Heart left ventricle (tissue), 16 donors: ENCODE results near the gene MICAL3. TPM values are rescaled to one million over a fixed set of nuclear protein-coding genes. Genes with fewer than 3 reads are reported as not detected.

Experiments used
- ATAC-seq, 4 donors: fragments of 200-7000 bp; cut with Tn5 transposase; one replicate each; pipeline ENCODE4 v1.9.1; 2020 to 2022; ENCODE audit warnings: moderate library complexity in 4 of 4, mild to moderate bottlenecking in 3 of 4, moderate number of reproducible peaks in 1 of 4
- DNase-seq, 5 donors: peaks; one replicate each; pipeline ENCODE4 v3.0.0-alpha.2; 2020
- H3K27ac ChIP-seq, 12 donors: fragments of 200-600 bp; sonication (generic) in 4 of 12; one replicate each; pipeline versions ENCODE4 v1.5.0 to v1.8.0; 2016 to 2022; ENCODE audit warnings: mild to moderate bottlenecking in 2 of 12
- H3K27me3 ChIP-seq, 9 donors: fragments of 200-600 bp; sonication (generic) in 2 of 9; one replicate each; pipeline versions ENCODE4 v1.5.1 to v1.8.0; 2016 to 2022; ENCODE audit warnings: mild to moderate bottlenecking in 3 of 9
- H3K36me3 ChIP-seq, 9 donors: fragments of 200-600 bp; sonication (generic) in 2 of 9; one replicate each; pipeline versions ENCODE4 v1.5.0 to v1.8.0; 2018 to 2022; ENCODE audit warnings: mild to moderate bottlenecking in 2 of 9
- H3K4me1 ChIP-seq, 12 donors: fragments of 200-600 bp; sonication (generic) in 4 of 12; one replicate each; pipeline versions ENCODE4 v1.5.0 to v1.8.0; 2016 to 2022; ENCODE audit warnings: mild to moderate bottlenecking in 3 of 12
- H3K4me3 ChIP-seq, 12 donors: fragments of 200-600 bp; sonication (generic) in 4 of 12; one replicate each; pipeline versions ENCODE4 v1.5.0 to v1.8.0; 2017 to 2022; ENCODE audit warnings: mild to moderate bottlenecking in 9 of 12, moderate library complexity in 4 of 12
- H3K9me3 ChIP-seq, 12 donors: fragments of 200-600 bp; sonication (generic) in 4 of 12; one replicate each; pipeline versions ENCODE4 v1.5.0 to v1.8.0; 2016 to 2022; ENCODE audit warnings: mild to moderate bottlenecking in 1 of 12
- POLR2A ChIP-seq, 2 donors: fragments of 450-650 bp; IDR thresholded peaks; one replicate each; pipeline ENCODE4 v1.6.1; 2017; ENCODE audit warnings: antibody characterized with exemption in 2 of 2, mild to moderate bottlenecking in 2 of 2, moderate library complexity in 2 of 2
- WGBS, 4 donors: extraction: QIAGEN DNeasy Blood & Tissue Kit in 2 of 4; methylation state at CpG; one replicate each; pipeline versions ENCODE4 v1.1.5 to v1.1.7; 2013 to 2018; 5-methylcytosine and 5-hydroxymethylcytosine counted together
- intact Hi-C, 10 donors: fragments of 100-400 bp; cut with DNase I; formaldehyde crosslinking; loops; one replicate each; pipeline versions ENCODE4 v1.11.1 to v1.14.2; 2022
- polyA plus RNA-seq, 2 donors: library from polyadenylated mRNA; stranded (reverse); fragments of 200-250 nt; gene quantifications; one replicate each; pipeline ENCODE4 v1.2.3, GENCODE V29; 2013
- total RNA-seq, 9 donors: library from RNA; depleted of rRNA in 2 of 9; stranded (reverse); fragments of >200 nt in 2 of 9; fragmentation: NEBNext Ultra II Directional in 3 of 9; extraction: Animal tissue kit (Norgen Biotek cat#: 25700) in 3 of 9; gene quantifications; one replicate each; pipeline versions ENCODE4 v1.1.0 to v1.2.4, GENCODE V29; 2016 to 2023
- TF ChIP-seq, protein P1 (sequence below), 12 donors: fragments of 200-600 bp; sonication (generic) in 4 of 12; IDR thresholded peaks; one replicate each; pipeline versions ENCODE4 v1.5.0 to v1.8.0; 2018 to 2022; ENCODE audit warnings: antibody characterized with exemption in 12 of 12, mild to moderate bottlenecking in 5 of 12
- donor health status: ischemic (EF 13 %, LVEDD 7.1; RV severe dilation, severe dysfunction).
- donor health status: healthy with polysubstance abuse.
- donor health status: DM: no; HTN: yes; CAD: no.
- donor health status: DM: no; HTN: no; CAD: no.
- donor health status: ischemic (EF 25% LVEDD 6.9; RV normal size, moderate dysfunction).
- donor health status: ischemic (EF 25% LVEDD 5.7; RV mildly dilated, moderate dysfunction).
- donor health status: healthy.
- donor health status: DM: yes; HTN: yes; CAD: no.
- donor health status: ischemic (EF 35%, LVEDD 5.7; RV mildly dilated, moderate dysfunction).
- donor health status: nonischemic (EF 11% LVEDD 7.7; RV severe dilation, severe dysfunction).
- donor health status: DM: yes; HTN: yes; CAD: no.
- donor health status: PGD.
- donor health status: ischemic (EF 29% LVEDD 5.4; RV normal size, mild dysfunction).
- donor health status: nonischemic (EF 23%, LVEDD 6.1; RV moderate dilation, normal function).

The MICAL3 gene
- total and polyA plus RNA-seq, 11 donors, result 41.3 to 125 (median 83.3) TPM

DNA sequence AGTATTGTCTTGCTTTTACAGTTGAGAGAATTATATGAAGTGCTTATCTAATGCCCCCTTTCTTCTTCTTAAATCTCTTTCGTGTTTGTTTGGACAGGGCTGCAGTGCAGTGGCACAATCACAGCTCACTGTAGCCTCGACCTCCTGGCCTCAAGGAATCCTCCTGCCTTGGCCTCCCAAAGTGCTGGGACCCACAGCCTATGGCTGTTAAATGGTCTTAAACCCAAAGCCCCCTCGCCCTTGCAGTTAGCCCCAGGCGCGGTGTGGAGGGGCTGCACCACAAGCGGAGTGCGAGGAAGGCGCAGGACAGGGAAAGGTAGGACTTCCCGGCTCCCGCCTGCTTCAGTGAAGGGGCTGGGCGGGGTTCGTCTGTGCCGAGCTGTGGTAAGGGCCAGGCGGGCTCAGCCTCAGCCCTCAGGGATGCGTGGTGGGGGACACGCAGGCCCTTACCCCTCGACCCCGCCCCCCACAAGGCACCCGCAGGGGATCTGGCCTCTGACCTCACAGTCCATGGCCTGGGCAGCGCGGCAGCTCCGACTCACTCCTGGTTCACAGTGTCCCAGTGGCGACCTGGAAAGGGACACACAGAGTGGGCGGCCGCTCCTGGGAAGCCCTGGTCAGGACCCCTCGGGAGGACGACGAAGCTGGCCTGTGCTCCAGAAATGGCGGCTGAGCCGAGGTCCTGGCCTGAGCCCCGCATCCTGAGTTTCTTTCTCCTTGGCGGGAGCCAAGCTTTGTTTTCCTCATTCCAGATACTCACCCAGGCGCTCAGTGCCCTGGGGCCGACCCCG is 274.6 kb downstream of the MICAL3 start:
- 90 to 93% (median 92%) methylated on average over 31 to 35 of the region's 35 CpGs for WGBS, 4 donors
- ATAC-seq (no peak), DNase-seq (peak in 1 of 5 donors; percentile 27)
- intact Hi-C loops, result loop anchor here in 5 of 10 donors (10.0 kb wide), 4 partner anchors 45 to 325 kb away; partner anchors contain the start of gene PEX26 (in 3 of the 5)
- Histone ChIP-seq H3K4me1 (peaks cover 0 to 5% (median 0%) of the 10 kb centered on the region in 12 donors), H3K9me3 (no peaks in the 10 kb centered on the region), H3K4me3 (no peak overlapping the region), H3K27ac (no peak overlapping the region), H3K36me3 (no peaks in the 10 kb centered on the region), H3K27me3 (no peaks in the 10 kb centered on the region)
- no peak for TF ChIP-seq POLR2A (IDR thresholded peaks at IDR 0.05)
- TF ChIP-seq, protein P1, sequence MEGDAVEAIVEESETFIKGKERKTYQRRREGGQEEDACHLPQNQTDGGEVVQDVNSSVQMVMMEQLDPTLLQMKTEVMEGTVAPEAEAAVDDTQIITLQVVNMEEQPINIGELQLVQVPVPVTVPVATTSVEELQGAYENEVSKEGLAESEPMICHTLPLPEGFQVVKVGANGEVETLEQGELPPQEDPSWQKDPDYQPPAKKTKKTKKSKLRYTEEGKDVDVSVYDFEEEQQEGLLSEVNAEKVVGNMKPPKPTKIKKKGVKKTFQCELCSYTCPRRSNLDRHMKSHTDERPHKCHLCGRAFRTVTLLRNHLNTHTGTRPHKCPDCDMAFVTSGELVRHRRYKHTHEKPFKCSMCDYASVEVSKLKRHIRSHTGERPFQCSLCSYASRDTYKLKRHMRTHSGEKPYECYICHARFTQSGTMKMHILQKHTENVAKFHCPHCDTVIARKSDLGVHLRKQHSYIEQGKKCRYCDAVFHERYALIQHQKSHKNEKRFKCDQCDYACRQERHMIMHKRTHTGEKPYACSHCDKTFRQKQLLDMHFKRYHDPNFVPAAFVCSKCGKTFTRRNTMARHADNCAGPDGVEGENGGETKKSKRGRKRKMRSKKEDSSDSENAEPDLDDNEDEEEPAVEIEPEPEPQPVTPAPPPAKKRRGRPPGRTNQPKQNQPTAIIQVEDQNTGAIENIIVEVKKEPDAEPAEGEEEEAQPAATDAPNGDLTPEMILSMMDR (IDR thresholded peaks at IDR 0.05), result no peak

DNA sequence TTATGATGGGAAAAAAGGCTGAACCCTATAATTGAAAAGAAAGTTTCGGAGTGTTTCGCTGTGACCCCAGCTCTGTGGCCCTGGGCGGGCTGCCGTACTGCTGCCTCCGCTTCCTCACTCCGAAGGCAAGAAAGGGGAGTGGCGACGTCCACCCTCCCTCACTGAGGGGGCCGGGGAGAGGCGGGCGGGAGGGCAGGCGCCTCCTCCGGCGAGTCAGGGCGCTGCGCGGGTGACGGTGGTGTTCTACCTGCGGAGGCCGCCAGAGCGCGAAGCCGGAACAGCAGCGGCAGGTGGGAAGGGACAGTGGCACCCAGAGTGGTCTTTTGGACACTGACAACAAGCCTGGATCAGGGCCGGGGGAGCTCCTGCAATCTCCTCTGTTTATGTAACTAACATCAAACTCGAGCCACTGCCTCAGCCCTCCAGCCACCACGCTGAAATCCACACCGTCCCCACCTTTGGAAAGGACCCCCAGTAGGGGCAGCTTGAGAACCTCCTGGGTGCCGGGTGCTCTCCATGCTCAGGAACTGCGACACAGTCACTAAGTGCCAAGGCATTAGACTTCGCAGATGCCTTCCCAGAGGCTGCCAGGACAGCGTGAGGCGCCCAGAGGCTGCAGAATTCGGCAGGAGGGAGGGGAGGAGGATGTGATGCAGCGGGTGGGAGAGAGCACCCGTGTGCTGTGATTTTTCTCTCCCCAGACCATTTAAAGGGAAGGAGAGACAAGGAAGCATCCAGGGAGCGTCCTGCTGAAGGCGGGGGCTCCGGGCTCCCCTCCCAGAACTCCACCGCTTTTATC is 275.6 kb downstream of the MICAL3 start:
- intact Hi-C loops, result loop anchor here in 5 of 10 donors (10.0 kb wide), 4 partner anchors 46 to 326 kb away; partner anchors contain the start of gene PEX26 (in 3 of the 5)
- Histone ChIP-seq H3K4me3 (peak overlapping the region in 4 of 12 donors; percentile 4 to 15 (median 8)), H3K27me3 (no peaks in the 10 kb centered on the region), H3K36me3 (peaks cover 0 to 1% (median 0%) of the 10 kb centered on the region in 9 donors), H3K9me3 (no peaks in the 10 kb centered on the region), H3K27ac (no peak overlapping the region), H3K4me1 (peaks cover 0 to 8% (median 0%) of the 10 kb centered on the region in 12 donors)
- 71 to 83% (median 77%) methylated on average over 38 to 40 of the region's 40 CpGs for WGBS, 4 donors
- DNase-seq (peak in 1 of 5 donors; percentile 33), ATAC-seq (peak in 3 of 4 donors; percentile 36 to 44 (median 41))
- TF ChIP-seq, protein P1 (IDR thresholded peaks at IDR 0.05), result peak in 3 of 12 donors; percentile 14 to 34 (median 28)
- TF ChIP-seq POLR2A (IDR thresholded peaks at IDR 0.05), result no peak

DNA sequence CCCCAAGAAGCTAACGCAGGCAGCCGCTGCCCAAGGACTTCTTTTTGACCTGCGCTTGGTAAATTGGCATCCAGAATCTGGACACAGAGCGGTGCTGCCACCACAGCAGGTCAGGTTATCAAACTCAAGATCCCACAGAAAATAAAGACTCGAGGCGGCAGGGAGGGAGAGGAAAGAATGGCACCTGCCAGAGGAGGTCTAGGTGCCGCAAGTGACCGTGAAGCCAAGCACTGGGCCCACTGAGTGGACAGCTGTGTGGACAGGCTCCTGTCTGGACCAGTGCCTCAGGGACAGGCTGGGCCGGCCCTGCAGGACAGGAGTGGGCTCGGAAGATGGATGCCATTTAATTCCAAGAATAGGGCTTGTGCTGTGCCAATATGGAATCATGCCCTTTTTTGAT is 277.4 kb downstream of the MICAL3 start:
- TF ChIP-seq, protein P1 (IDR thresholded peaks at IDR 0.05), result no peak
- TF ChIP-seq POLR2A (IDR thresholded peaks at IDR 0.05), result no peak
- peaks cover 0 to 16% (median 3%) of the 10 kb centered on the region in 12 donors for H3K4me1 ChIP-seq
- H3K27me3 ChIP-seq, result no peaks in the 10 kb centered on the region
- no peak for DNase-seq
- no peaks in the 10 kb centered on the region for H3K9me3 ChIP-seq
- no peak overlapping the region for H3K27ac ChIP-seq
- peaks cover 0 to 6% (median 0%) of the 10 kb centered on the region in 9 donors for H3K36me3 ChIP-seq
- WGBS, 4 donors, result 92 to 96% (median 93%) methylated on average over 10 of the region's 10 CpGs
- no peak overlapping the region for H3K4me3 ChIP-seq
- no peak for ATAC-seq
- intact Hi-C loops, result loop anchor here in 5 of 10 donors (10.0 kb wide), 4 partner anchors 48 to 328 kb away; partner anchors contain the start of gene PEX26 (in 3 of the 5)
